ENCODE data around the gene RFT1.

DNA sequence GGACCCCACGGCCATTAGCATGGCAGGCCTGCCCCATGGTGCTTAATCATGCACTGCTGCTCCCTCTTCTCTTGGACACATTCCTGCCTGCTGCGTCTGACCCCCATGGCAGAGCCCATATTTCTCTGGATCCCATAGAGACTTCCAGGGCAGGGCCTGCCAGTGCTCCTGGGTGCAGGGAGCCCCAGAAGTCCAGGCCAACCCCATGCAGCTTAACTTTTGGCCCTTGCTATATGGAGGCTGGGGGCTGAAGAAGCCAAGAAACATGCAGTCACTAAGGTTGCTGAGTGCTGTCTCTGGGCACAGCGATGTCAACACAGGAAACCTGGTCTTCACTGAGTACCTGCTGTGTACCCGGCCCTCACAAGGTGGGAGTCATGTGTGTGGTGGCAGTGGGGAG, 19.5 kb upstream of the RFT1 start:
- TF ChIP-seq, protein P1, sequence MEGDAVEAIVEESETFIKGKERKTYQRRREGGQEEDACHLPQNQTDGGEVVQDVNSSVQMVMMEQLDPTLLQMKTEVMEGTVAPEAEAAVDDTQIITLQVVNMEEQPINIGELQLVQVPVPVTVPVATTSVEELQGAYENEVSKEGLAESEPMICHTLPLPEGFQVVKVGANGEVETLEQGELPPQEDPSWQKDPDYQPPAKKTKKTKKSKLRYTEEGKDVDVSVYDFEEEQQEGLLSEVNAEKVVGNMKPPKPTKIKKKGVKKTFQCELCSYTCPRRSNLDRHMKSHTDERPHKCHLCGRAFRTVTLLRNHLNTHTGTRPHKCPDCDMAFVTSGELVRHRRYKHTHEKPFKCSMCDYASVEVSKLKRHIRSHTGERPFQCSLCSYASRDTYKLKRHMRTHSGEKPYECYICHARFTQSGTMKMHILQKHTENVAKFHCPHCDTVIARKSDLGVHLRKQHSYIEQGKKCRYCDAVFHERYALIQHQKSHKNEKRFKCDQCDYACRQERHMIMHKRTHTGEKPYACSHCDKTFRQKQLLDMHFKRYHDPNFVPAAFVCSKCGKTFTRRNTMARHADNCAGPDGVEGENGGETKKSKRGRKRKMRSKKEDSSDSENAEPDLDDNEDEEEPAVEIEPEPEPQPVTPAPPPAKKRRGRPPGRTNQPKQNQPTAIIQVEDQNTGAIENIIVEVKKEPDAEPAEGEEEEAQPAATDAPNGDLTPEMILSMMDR (IDR thresholded peaks at IDR 0.05; ENCODE audit: low read depth, low read length) = no peak
- TF ChIP-seq, protein P2, sequence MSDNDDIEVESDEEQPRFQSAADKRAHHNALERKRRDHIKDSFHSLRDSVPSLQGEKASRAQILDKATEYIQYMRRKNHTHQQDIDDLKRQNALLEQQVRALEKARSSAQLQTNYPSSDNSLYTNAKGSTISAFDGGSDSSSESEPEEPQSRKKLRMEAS (IDR thresholded peaks at IDR 0.05; ENCODE audit: low read depth, low read length) = no peak
- no peak for TF ChIP-seq POLR2A (IDR thresholded peaks at IDR 0.05; ENCODE audit: extremely low read depth, insufficient read length)
